Measurements from ENCODE around the gene ELF2.
"Not testable (repeated sequence)": the region's sequence is repeated elsewhere in the genome, so short reads cannot be mapped to it uniquely, and the experiment has no call there.

The ELF2 gene

DNA sequence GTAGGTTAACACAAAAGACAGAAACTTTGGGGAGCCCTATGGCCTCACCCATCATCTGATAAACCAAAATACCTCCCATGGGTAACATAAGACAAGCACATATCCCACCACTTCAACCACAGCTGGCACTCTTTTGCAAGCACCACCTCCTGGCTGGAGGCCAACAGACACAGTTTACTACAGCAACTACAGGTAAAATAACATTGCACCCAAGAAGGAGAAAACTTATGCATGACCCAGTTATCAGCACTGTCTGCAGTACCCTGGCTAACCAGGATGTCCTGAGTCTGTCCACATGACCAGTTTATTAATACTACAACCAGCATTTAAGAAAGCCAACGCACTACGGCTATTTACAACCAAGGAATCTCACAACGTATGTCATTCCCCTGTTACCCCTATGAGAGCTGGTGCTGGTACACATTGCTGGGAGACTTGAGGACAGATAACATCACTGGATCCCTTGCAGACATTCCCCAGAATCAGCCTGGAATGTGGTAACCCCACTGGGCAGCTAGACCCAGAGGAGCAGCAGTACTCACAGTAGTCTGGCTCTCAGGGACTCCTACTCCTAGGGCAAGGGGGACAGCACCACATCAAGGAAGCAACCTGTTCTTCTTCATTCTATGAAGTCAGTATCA, 32.0 kb downstream of the ELF2 start:
- no peak for DNase-seq

- DNase-seq, result peak in 2 of 51 donors; percentile 1 to 5
Observed at GRCh38 chr4:139144161-139144859, 32.7 kb downstream of the ELF2 start.

GRCh38 chr4:139142980-139143379, 34.0 kb downstream of the ELF2 start:
- peak in 1 of 51 donors; percentile 2 for DNase-seq

DNA sequence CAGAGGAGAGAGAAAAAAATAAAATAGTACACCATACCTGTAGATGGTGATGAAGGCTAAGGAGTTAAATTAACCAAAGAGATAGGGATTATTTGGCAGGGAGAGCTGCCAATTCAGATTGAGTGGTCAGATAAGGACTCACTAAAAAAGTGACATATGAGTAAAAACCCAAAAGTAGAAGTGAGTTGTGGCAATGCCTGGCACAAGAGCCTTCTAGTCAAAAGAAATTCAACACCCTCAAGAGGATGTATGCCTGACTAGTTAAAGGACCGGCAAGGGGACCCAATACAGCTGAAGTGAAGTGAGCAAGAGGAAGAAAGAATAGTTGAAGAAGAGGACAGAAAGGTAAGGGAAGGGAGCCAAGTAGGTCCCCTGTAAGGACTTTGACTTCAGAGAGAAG, 34.9 kb downstream of the ELF2 start:
- no peak for DNase-seq

DNA sequence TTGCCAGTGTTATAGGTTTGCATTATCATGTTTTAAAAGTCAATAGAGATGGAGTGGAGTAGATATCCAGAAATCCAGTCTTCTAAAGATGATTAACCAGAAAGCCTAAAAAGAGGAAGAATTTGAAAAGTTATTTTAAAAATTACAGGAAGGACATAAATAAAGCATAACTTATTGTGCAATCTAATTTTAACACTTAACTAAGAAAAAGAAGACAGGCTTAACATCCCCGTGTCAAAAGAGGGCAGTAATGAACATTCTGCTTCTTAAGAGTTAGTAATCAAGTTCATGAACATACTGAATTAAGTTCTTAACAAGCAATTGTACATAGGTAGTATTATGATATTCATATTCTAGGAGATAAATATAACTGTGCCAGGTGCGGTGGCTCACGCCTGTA, 39.3 kb downstream of the ELF2 start:
- DNase-seq, result no peak

DNA sequence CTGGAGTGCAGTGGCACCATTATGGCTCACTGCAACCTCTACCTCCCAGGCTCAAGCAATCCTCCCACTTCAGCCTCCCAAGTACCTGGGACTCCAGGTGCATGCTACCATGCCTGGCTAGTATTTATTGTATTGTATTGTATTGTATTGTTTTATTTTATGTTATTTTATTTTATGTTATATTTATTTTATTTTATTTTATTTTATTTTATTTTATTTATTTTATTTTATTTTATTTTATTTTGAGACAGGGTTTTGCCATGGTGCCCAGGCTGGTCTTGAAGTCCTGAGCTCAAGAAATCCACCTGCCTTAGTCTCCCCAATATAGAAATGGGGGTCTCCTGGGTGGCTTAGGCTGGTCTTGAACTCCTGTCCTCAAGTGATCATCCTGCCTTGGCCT, 42.6 kb downstream of the ELF2 start:
- DNase-seq, result no peak

DNA sequence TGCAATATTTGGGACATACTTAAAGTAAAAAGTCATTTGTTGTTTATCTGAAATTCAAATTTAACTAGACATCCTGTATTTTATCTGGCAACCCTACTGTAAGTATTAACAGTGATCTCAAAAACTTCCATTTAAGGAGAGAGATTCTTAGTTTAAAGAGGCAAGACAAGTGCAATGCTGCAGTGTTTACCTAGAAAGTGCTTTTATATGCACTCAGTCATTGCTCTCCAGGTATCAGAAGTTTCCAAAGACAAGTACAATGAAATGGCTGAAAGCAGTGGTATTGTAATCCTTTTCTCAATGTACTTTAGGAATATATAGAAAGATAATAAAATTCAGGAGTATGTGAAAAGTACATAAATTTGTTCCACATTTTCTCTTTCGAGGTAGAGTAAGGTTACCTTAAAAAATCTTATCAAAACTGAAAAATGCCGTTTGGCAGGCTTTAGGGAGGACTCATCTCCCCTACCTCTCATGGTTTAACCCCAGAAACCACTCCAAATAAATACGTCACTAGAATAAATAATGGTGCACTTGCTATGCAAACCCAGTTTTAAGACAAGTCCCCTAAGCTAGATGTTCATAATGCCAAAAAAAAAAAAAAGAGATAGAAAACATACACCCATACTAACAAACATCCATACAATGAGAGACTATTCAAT, 45.7 kb downstream of the ELF2 start:
- no peak for DNase-seq

DNA sequence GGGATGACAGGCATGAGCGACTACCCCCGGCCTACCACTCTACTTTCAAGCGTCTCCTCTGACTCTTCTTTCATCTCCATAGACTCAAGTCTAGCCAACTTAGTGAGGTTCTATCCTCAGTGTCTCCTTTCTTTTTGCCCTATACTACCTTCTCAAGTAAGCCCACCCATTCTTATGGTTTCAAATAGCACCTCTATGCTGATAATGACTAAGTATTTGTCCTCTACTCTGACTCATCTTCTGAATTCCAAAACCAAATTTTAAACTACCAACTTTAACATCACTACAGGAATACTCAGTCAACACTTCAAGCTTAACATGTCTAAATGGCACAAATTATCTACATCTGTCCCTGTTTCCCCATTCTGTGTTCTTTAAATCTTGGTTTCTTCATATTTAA, 47.8 kb downstream of the ELF2 start:
- no peak for DNase-seq

DNA sequence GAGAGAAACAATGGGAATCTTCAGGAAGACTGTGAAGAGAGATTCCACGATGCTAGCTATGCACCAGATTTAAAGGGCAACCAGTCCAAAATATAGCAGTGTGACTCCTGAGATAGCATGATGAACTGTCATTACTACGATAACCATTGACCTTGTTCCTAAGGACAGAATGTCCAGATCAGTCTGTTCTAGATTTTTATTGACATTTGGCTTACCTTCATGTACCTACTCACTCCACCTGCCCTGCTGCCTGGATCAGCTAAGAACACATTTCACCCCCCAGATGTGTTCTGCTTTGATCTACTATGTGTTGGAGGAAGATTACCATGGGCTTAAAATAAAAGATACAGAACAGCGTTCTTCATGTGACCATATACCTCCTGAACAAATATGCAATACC, 50.1 kb downstream of the ELF2 start:
- no peak for DNase-seq

- DNase-seq, result no peak
Observed at GRCh38 chr4:139123910-139124309, 53.1 kb downstream of the ELF2 start.

GRCh38 chr4:139118365-139118764, 58.7 kb downstream of the ELF2 start:
- DNase-seq, result no peak

DNA sequence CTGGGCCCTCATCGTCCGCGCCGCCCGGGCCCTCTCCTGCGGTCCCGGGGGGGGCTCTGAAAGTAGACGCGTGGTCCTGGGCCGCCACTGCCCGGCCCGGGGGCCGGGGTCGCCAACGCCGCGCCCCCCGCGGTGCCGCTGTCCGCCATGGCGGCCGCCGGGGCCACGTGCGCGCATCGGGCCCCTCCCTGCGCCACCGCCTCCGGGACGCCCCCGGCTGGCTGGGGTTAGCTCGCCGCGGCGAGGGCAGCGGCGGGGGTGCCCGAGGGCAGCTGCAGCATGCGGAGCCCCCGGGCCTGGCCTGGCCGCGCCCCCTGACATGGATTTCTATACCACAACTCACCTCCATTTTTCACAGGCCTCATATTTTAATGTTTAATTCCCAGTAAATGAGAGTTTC, 61.8 kb downstream of the ELF2 start:
- no peak for DNase-seq

DNA sequence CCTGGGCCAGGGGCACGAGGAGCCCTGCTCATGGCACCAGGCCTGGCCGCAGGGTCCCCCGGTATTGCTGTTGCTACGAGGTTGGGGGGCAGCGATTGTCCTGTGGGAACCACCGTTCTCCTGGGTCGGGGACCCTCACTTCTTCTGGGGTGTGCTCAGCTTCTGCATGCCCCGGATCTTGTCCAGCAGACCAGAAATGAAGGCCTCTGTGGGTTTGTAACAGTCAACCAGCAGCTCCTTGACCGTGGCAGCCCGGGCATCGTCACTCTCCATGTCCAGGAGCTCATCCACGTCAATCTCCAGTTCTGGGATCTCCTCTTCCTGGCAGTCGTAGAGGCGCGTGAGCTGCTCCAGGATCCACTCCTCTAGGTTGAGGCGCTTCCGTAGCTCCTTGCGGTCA, 62.2 kb downstream of the ELF2 start:
- not testable (repeated sequence) for DNase-seq

DNA sequence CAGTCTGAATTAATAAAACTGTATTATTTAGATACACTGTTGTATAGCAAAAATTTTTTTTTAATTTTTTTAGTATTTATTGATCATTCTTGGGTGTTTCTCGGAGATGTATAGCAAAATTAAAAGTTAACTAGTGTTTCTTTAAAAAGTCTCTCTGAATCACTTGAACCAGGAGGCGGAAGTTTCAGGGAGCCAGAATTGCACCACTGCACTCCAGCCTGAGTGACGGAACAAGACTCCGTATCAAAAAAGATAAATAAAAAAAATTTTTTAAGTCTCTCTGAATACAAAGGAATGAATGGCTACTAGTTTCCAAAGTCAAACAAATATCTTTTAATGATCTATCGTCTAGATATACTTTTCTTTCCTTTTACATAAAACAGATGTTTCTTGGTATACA, 64.4 kb downstream of the ELF2 start:
- no peak for DNase-seq

DNA sequence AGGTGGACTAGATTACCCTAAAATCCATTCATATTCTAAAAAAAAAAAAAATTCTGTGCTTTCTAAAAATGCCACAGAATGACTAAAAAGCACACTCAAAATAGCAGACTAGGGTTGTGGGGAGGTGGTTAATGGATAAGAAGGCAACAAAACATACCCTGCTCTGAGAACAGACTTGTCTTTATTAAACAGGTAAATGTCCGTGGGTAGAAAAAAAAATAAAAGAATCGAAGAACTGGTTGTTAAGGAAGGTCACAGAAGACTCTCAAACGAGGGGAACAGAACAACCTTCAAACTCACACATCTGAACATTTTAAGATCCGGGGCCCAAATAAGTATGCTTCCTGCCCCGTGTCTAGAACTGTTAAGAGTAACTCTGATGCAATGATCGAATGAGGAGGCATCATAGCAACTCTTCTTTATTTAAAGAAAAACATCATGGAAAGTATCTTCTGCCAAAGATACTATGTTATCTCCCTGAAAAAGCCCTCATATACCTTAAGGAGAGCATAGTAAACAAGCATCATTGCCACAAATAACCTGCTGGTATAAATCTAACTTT, 68.4 kb downstream of the ELF2 start:
- DNase-seq, result no peak

- peak in 39 of 51 donors; percentile 0 to 86 (median 31) for DNase-seq
Observed at GRCh38 chr4:139099366-139099982, 77.5 kb downstream of the ELF2 start.

GRCh38 chr4:139092271-139092670, 84.7 kb downstream of the ELF2 start:
- no peak for DNase-seq

- DNase-seq, result no peak
Observed at GRCh38 chr4:139085141-139085540, 91.9 kb downstream of the ELF2 start.

- DNase-seq, result no peak
Observed at GRCh38 chr4:139084804-139085093, 92.3 kb downstream of the ELF2 start.

- DNase-seq, result peak; percentile 20 to 95 (median 79)
Observed at GRCh38 chr4:139083956-139084803, 92.8 kb downstream of the ELF2 start.

- DNase-seq, result peak in 36 of 51 donors; percentile 17 to 87 (median 72)
Observed at GRCh38 chr4:139083607-139083955, 93.4 kb downstream of the ELF2 start.

All from hypothalamus (tissue), 51 donors.